Endometrial microvascular endothelial cells (primary cell): ENCODE data around the gene HDHD5. TPM values are rescaled to one million over a fixed set of nuclear protein-coding genes. Genes with fewer than 3 reads are reported as not detected.

Experiments used
- in situ Hi-C: cut with HindIII; loops from 2 replicates; pipeline ENCODE4 v1.10.0; 2017; ENCODE audit warnings: low sequenced_read_pairs, low pct_unique_long_range_greater_than_20kb; ENCODE audit errors: inconsistent ontology term
- total RNA-seq: library from RNA; depleted of rRNA; stranded (reverse); fragments of >200 nt; gene quantifications from one replicate; pipeline ENCODE4 v1.2.3, GENCODE V29; 2015; ENCODE audit errors: inconsistent ontology term

HDHD5 gene
- total RNA-seq, 1 donor from 2014 or later: 54.9 TPM

DNA sequence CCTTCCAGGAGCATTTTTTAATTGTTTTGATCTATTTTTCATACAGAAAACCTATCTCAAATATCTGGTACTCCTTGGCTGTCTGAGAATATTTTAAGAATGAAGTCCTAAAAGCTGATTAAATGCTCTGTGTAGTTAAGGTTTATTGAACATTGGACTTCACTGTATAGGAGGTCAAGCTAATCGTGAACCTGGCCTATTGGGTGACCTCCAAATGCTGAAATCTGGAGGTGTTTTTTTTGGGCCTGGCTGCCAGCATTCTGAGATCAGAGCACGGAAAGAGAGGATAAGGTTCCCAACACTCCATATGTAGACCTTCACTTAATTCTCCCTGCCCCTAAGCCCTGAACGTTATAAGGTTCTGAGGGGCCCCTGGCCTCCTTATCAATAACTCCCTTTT, 66.0 kb downstream of the HDHD5 start:
- in situ Hi-C loops: no loop called here

DNA sequence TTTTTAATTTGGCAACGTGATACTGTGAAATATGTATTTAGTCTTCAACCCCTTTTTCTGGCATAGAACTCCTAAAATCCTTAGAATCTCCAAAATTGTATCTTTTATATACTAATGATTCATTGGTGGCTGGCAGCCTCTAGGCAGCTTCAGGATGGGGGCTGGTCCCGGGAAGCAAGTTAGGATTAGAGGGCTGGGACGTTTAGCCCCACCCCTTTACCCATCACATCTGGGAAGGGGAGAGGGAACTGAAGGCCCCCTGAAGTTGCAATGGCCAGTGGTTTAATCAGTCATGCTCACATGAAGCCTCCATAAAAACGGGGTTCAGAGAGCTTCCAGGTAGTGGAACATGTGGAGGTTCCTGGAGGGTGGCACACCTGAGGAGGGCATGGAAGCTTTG, 67.2 kb downstream of the HDHD5 start:
- in situ Hi-C loops: no loop called here

DNA sequence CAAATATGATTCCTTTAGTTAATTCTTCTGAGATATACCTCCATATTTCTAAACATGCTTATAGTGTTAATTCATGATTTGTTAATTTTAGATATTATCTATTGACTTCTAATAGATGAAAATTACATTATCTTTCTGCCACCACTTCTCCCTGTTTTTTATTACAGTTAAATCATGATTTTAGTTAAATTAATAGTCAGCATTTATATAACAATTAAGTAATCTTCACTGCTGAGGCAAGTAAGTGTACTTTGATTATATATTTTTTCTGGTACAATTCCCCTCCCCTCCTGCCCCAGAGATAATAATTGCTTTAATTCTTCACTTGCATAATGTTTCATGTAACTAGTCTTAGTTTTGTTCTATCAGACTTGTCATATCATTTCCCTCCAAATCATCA, 68.5 kb downstream of the HDHD5 start:
- in situ Hi-C loops: no loop called here

Other genes with a start within 250 kb of the HDHD5 start
- gene GAB4, start 151.1 kb downstream of the HDHD5 start, total RNA-seq: not detected
- gene IL17RA, start 74.3 kb downstream of the HDHD5 start, total RNA-seq: 10.0 TPM
- 0.46 TPM for gene TMEM121B, start 37.9 kb downstream of the HDHD5 start, total RNA-seq
- gene ADA2, start 60.2 kb upstream of the HDHD5 start, total RNA-seq: 18.7 TPM
- gene CECR2, start 210.2 kb upstream of the HDHD5 start, total RNA-seq: 0.19 TPM